Trophoblast cell (in vitro differentiated cells and primary cell): ENCODE data around the gene ZNF629.

Source experiments
- DNase-seq, 2 donors: peaks; one replicate each; pipeline ENCODE4 v3.0.0-alpha.2; 2016
- H2AFZ ChIP-seq: 2 replicates; pipeline ENCODE4 v1.6.1; 2013; ENCODE audit warnings: low read length, moderate library complexity, mild to moderate bottlenecking; ENCODE audit not compliant: insufficient read depth, poor library complexity
- H2AK5ac ChIP-seq: 2 replicates; pipeline ENCODE4 v1.6.1; 2013; ENCODE audit warnings: mild to moderate bottlenecking, low read length
- H2BK120ac ChIP-seq: 2 replicates; pipeline ENCODE4 v1.6.1; 2013; ENCODE audit warnings: low read length, mild to moderate bottlenecking, moderate library complexity; ENCODE audit not compliant: insufficient read depth, poor library complexity
- H2BK12ac ChIP-seq: 2 replicates; pipeline ENCODE4 v1.6.1; 2013; ENCODE audit warnings: mild to moderate bottlenecking, low read length, moderate library complexity
- H2BK5ac ChIP-seq: 2 replicates; pipeline ENCODE4 v1.6.1; 2013; ENCODE audit warnings: low read length, low read depth, moderate library complexity, mild to moderate bottlenecking; ENCODE audit not compliant: poor library complexity
- H3K14ac ChIP-seq: 2 replicates; pipeline ENCODE4 v1.6.1; 2013; ENCODE audit warnings: mild to moderate bottlenecking, low read length
- H3K18ac ChIP-seq: 2 replicates; pipeline ENCODE4 v1.6.1; 2013; ENCODE audit warnings: mild to moderate bottlenecking, low read length
- H3K23ac ChIP-seq: 2 replicates; pipeline ENCODE4 v1.6.1; 2013; ENCODE audit warnings: low read length
- H3K27ac ChIP-seq: 2 replicates; pipeline ENCODE4 v1.5.1; 2013; ENCODE audit warnings: low read depth, mild to moderate bottlenecking, inconsistent platforms, low read length, moderate library complexity
- H3K27me3 ChIP-seq: 2 replicates; pipeline ENCODE4 v1.6.1; 2013; ENCODE audit warnings: inconsistent platforms, mild to moderate bottlenecking, low read length, moderate library complexity; ENCODE audit not compliant: insufficient read depth
- H3K36me3 ChIP-seq, 2 experiments: 1 replicate in 1 of 2; 2 replicates in 1 of 2; pipeline ENCODE4 v1.6.1; 2013; ENCODE audit warnings: low read length in 2 of 2, mild to moderate bottlenecking in 2 of 2, moderate library complexity in 1 of 2; ENCODE audit not compliant: insufficient read depth in 2 of 2, control insufficient read depth in 1 of 2
- H3K4ac ChIP-seq: 2 replicates; pipeline ENCODE4 v1.6.1; 2013; ENCODE audit warnings: low read depth, mild to moderate bottlenecking, low read length, moderate library complexity
- H3K4me1 ChIP-seq, 2 experiments: 1 replicate in 1 of 2; 2 replicates in 1 of 2; pipeline ENCODE4 v1.6.1; 2013; ENCODE audit warnings: low read length in 2 of 2, mild to moderate bottlenecking in 2 of 2, moderate library complexity in 1 of 2; ENCODE audit not compliant: insufficient read depth in 2 of 2, control insufficient read depth in 1 of 2
- H3K4me2 ChIP-seq: 2 replicates; pipeline ENCODE4 v1.6.1; 2013; ENCODE audit warnings: inconsistent platforms, mild to moderate bottlenecking, low read length, moderate library complexity
- H3K4me3 ChIP-seq: 2 replicates; pipeline ENCODE4 v1.5.1; 2013; ENCODE audit warnings: mild to moderate bottlenecking, low read depth, low read length, inconsistent platforms
- H3K79me1 ChIP-seq: one replicate; pipeline ENCODE4 v1.6.1; 2013; ENCODE audit warnings: low read length
- H3K79me2 ChIP-seq: 2 replicates; pipeline ENCODE4 v1.6.1; 2013; ENCODE audit warnings: low read length, mild to moderate bottlenecking; ENCODE audit not compliant: control insufficient read depth, insufficient read depth, poor library complexity
- H3K9ac ChIP-seq: 2 replicates; pipeline ENCODE4 v1.6.1; 2013; ENCODE audit warnings: mild to moderate bottlenecking, low read length
- H3K9me3 ChIP-seq: 2 replicates; pipeline ENCODE4 v1.6.1; 2013; ENCODE audit warnings: low read depth, mild to moderate bottlenecking, control low read depth, inconsistent platforms, low read length; ENCODE audit not compliant: insufficient read depth
- H4K12ac ChIP-seq: 2 replicates; pipeline ENCODE4 v1.6.1; 2013; ENCODE audit warnings: low read depth, mild to moderate bottlenecking, low read length, moderate library complexity
- H4K8ac ChIP-seq: 2 replicates; pipeline ENCODE4 v1.6.1; 2013; ENCODE audit warnings: low read depth, mild to moderate bottlenecking, low read length, moderate library complexity
- H4K91ac ChIP-seq: one replicate; pipeline ENCODE4 v1.6.1; 2013; ENCODE audit warnings: low read depth, mild to moderate bottlenecking, low read length, moderate library complexity
- WGBS: extraction: QIAGEN DNeasy Blood & Tissue Kit; methylation state at CpG from one replicate; pipeline ENCODE4 v1.1.7; 2013; ENCODE audit warnings: missing lambda C conversion rate; ENCODE audit not compliant: insufficient read length, insufficient coverage; ENCODE audit errors: extremely low coverage; 5-methylcytosine and 5-hydroxymethylcytosine counted together

ZNF629 gene

DNA sequence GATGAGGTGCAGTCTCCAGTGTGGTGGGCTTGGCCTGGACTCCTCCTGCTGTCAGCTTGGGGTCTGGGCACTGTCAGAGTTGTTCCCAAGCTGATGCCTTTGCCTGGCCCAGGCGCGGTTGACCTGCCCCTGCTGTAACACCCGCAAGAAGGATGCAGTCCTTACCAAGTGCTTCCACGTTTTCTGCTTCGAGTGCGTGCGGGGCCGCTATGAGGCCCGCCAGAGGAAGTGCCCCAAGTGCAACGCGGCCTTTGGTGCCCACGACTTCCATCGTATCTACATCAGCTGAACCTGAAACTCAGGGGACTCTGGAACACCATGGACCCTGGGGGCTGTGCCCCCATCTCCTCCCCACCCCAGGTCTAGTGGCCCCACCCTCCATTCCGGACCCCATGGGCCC lies 13.2 kb downstream of the ZNF629 start:
- Histone ChIP-seq H4K91ac (no peak overlapping the region), H3K23ac (no peak overlapping the region)
- WGBS: no CpG with 5 or more reads among the region's 14 CpGs

DNA sequence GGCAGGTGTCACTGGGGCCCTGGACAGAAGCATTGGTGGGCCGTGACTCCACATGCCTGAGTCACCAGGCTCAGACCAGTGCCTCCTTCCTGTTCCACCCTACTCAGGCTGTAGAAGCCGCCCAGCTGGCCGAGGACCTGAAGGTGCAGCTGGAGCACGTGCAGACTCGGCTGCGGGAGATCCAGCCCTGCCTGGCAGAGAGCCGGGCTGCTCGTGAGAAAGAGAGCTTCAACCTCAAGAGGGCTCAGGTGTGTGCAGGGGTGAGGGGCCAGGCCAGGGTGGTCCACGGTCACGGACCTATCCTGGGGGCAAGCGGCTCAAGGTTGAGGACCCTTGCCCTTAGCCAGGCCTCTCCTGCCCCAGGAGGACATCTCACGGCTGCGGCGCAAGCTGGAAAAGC lies 15.3 kb downstream of the ZNF629 start:
- H3K4ac ChIP-seq: no peak overlapping the region
- no peak overlapping the region for H3K23ac ChIP-seq
- no peak overlapping the region for H4K12ac ChIP-seq
- H2BK120ac ChIP-seq: no peak overlapping the region
- H2AK5ac ChIP-seq: no peak overlapping the region
- H4K91ac ChIP-seq: no peak overlapping the region
- H3K27ac ChIP-seq: no peak overlapping the region
- no peaks in the 10 kb centered on the region for H3K27me3 ChIP-seq
- no peak for DNase-seq
- no peak overlapping the region for H3K9ac ChIP-seq
- no peak overlapping the region for H3K4me2 ChIP-seq
- no peak overlapping the region for H3K14ac ChIP-seq
- H2BK12ac ChIP-seq: no peak overlapping the region
- no peak overlapping the region for H2BK5ac ChIP-seq
- no peak overlapping the region for H3K4me3 ChIP-seq
- H2AFZ ChIP-seq: no peak overlapping the region
- H3K79me2 ChIP-seq: peaks cover 9% of the 10 kb centered on the region
- H4K8ac ChIP-seq: no peak overlapping the region
- H3K18ac ChIP-seq: no peak overlapping the region
- WGBS: no CpG with 5 or more reads among the region's 14 CpGs
- peaks cover 11% of the 10 kb centered on the region for H3K79me1 ChIP-seq
- H3K36me3 ChIP-seq: peaks cover 70 to 75% of the 10 kb centered on the region in 2 experiments
- peaks cover 3% of the 10 kb centered on the region for H3K9me3 ChIP-seq
- H3K4me1 ChIP-seq: peaks cover 4 to 9% of the 10 kb centered on the region in 2 experiments

More for the DNA sequence above, 13.2 kb downstream of the ZNF629 start:
- H3K4ac ChIP-seq: no peak overlapping the region
- no peak overlapping the region for H3K14ac ChIP-seq
- H3K4me2 ChIP-seq: no peak overlapping the region
- H3K9ac ChIP-seq: no peak overlapping the region
- H3K27me3 ChIP-seq: no peaks in the 10 kb centered on the region
- H3K27ac ChIP-seq: no peak overlapping the region
- peaks cover 4 to 11% of the 10 kb centered on the region in 2 experiments for H3K4me1 ChIP-seq
- H3K79me1 ChIP-seq: peaks cover 11% of the 10 kb centered on the region
- H4K8ac ChIP-seq: no peak overlapping the region
- H3K36me3 ChIP-seq: peaks cover 54 to 58% of the 10 kb centered on the region in 2 experiments
- no peak for DNase-seq
- peaks cover 3% of the 10 kb centered on the region for H3K9me3 ChIP-seq
- H2BK12ac ChIP-seq: no peak overlapping the region
- H3K18ac ChIP-seq: no peak overlapping the region
- no peak overlapping the region for H2AFZ ChIP-seq
- H3K79me2 ChIP-seq: peaks cover 9% of the 10 kb centered on the region
- no peak overlapping the region for H2AK5ac ChIP-seq
- H2BK120ac ChIP-seq: no peak overlapping the region
- H3K4me3 ChIP-seq: no peak overlapping the region
- no peak overlapping the region for H4K12ac ChIP-seq
- no peak overlapping the region for H2BK5ac ChIP-seq

DNA sequence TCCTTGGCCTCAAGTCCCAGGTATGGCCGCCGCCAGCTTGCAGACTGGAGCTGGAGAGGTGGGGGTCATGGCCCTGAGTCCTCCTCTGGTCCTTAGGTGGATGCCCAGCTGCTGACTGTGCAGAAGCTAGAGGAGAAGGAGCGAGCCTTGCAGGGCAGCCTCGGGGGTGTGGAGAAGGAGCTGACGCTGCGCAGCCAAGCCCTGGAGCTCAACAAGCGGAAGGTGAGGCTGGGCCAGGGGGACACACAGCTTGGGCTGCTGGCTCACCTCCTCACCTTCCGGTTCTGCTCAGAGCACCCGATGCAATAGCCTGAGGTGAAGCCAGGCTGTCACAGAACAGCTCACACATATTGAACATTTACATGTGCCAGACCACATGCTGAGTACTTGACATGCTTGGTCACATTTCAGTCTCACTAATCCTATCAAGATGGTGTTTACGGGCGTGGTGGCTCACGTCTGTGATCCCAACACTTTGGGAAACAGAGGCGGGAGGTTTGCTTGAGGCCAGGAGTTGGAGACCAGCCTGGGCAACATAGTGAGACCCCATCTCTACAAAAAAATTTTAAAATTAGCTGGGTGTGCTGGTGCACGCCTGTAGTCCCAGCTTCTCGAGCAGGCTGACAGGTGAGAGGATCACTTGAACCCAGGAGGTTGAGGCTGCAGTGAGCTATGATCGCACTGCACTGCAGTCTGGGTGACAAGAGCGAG lies 17.5 kb downstream of the ZNF629 start:
- no peaks in the 10 kb centered on the region for H3K79me1 ChIP-seq
- H4K12ac ChIP-seq: no peak overlapping the region
- H3K79me2 ChIP-seq: no peaks in the 10 kb centered on the region
- no peak overlapping the region for H3K18ac ChIP-seq
- no peak overlapping the region for H2AK5ac ChIP-seq
- no peak overlapping the region for H4K8ac ChIP-seq
- H3K4ac ChIP-seq: no peak overlapping the region
- H3K9ac ChIP-seq: no peak overlapping the region
- H3K23ac ChIP-seq: no peak overlapping the region
- no peak overlapping the region for H2BK5ac ChIP-seq
- no peaks in the 10 kb centered on the region for H3K4me1 ChIP-seq
- WGBS: no CpG with 5 or more reads among the region's 17 CpGs
- peaks cover 85 to 92% of the 10 kb centered on the region in 2 experiments for H3K36me3 ChIP-seq
- no peak overlapping the region for H4K91ac ChIP-seq
- H2AFZ ChIP-seq: no peak overlapping the region
- H2BK12ac ChIP-seq: no peak overlapping the region
- H3K14ac ChIP-seq: no peak overlapping the region
- no peaks in the 10 kb centered on the region for H3K27me3 ChIP-seq
- no peak overlapping the region for H3K4me3 ChIP-seq
- no peak for DNase-seq
- H3K9me3 ChIP-seq: peaks cover 3% of the 10 kb centered on the region
- H3K27ac ChIP-seq: no peak overlapping the region
- H2BK120ac ChIP-seq: no peak overlapping the region
- H3K4me2 ChIP-seq: no peak overlapping the region

DNA sequence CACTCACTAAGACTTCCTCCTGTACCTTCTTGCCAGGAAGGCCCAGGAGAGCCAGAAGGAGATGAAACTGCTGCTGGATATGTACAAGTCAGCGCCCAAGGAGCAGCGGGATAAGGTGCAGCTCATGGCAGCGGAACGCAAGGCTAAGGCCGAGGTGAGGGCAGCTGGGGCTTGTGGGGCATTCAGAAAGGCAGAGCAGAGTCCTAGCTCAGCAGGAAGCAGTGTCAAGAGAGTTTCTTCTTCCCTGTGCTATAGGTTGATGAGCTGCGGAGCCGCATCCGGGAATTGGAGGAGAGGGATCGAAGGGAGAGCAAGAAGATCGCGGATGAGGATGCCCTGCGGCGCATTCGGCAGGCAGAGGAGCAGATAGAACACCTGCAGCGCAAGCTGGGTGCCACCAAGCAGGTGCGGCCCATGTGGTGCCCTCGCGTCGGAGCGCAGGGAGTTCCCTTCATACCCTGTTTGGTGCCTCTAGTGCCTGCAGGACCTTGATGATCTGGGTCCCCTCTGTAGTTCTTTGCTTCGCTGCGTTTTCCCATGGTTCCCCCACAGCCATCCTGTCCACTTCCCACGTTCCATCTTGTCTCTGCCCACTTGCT lies 18.3 kb downstream of the ZNF629 start:
- Histone ChIP-seq H3K18ac (no peak overlapping the region), H3K4me1 (no peaks in the 10 kb centered on the region), H4K91ac (no peak overlapping the region), H3K79me2 (no peaks in the 10 kb centered on the region), H3K27ac (no peak overlapping the region), H3K36me3 (peaks cover 83 to 91% of the 10 kb centered on the region in 2 experiments), H3K4ac (no peak overlapping the region), H2AK5ac (no peak overlapping the region), H3K79me1 (no peaks in the 10 kb centered on the region), H4K12ac (no peak overlapping the region), H3K4me3 (no peak overlapping the region), H3K9me3 (peaks cover 3% of the 10 kb centered on the region), H2BK5ac (no peak overlapping the region), H3K4me2 (no peak overlapping the region), H2BK120ac (no peak overlapping the region), H2BK12ac (no peak overlapping the region), H3K9ac (no peak overlapping the region), H3K23ac (no peak overlapping the region), H2AFZ (no peak overlapping the region), H3K14ac (no peak overlapping the region), H3K27me3 (no peaks in the 10 kb centered on the region), H4K8ac (no peak overlapping the region)
- WGBS: no CpG with 5 or more reads among the region's 23 CpGs
- DNase-seq: no peak
